Activated CD4-positive, alpha-beta T cell treated with anti-CD3 and anti-CD28 coated beads, Interleukin-2, amount 50 U/mL, for 1 hour (primary cell): ENCODE results near the gene USP7.
"Not testable (repeated sequence)": the region's sequence is repeated elsewhere in the genome, so short reads cannot be mapped to it uniquely, and the experiment has no call there.

Experiments used
- DNase-seq: peaks from one replicate; pipeline ENCODE4 v3.0.0-alpha.2; 2020

The USP7 gene

DNA sequence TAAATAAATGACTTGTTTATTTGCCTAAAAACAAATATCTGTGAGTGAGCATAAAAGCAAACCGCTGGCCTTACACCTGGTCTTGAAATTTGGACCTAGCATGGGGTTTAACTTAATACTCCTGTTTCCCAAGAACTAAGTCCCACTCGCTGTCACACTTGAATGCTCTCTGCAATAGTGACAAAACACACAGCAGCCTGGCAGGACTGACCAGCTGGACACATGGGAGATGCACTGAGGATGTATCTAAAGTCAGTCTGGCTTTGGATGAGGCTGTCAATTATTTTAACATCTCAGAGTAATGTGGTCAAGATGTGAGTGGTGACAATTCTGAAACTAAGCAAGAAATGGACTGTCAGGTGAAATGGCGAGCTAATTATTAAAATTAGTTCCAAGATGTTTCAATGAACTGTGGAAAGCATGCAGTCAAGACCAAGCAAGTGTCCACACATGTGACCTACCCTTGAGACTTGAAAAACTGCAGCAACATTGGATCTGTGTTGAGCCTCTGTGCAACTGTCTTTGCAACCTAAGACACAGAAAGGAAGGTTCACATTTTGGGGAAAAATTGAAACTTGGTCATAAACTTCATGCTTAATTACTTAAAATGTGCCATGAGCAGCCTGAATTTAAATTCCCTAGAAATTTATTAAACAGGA is 64.9 kb downstream of the USP7 start:
- no peak for DNase-seq

DNA sequence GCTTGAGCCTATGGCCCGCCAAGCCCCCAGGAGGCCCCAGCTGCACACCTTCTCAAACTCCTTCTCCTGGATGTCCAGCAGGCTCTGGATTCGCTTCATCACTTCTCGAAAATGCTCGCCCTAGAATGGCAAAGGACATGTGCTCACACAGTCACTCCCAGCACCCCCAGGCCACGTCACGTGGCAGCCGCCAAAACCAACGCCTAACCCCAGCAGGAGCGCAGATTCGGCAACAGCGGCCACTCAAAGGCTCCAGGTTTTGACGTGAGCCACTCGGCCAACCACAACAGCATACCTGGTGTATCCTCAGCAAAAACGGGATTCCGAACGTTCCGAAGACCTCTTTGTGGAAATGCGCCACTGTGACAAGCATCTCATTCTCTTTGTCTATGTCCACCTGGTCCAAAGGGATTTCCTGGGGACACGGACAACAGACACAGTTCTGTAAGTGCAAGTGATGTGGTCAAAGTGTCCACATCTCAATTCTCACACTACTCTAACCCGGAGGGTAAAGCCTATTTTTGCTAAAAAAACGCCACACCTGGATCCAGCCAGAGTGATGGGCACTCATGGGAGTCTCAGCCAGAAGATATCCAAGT is 68.9 kb downstream of the USP7 start:
- DNase-seq: no peak

DNA sequence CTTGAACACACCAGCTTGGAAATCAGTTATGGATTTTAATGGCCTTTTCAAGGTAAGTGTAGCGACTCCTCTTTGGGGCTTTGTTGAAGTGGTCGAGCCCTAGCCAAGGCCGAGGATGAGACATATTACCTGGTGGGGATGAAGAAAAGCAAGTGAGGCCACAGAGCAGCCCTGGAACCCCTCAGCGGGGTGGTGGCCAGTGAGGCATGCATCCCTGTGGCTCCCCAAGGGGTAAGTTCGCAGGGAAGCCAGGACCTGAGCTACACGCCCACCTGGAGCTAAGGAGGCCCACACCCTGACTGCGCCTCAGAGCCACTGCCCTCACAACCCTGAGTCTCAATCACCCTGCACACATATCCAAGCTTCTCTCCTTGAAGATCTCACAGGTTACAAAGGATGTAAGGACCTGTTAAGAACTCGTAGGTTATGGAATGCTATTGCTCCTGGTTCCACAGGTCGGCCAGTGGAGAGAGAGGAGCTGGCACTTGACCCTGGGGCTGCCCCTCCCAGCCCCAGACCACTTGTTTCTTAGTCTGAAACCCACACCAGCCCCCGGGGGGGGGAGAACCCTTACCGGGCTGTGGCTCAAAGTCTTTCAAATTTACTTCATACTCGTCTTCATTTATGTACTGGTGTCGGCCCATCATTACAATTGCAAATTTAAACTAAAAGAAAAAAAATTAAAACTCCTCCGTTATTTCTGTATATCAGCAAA is 69.6 kb downstream of the USP7 start:
- DNase-seq: no peak

DNA sequence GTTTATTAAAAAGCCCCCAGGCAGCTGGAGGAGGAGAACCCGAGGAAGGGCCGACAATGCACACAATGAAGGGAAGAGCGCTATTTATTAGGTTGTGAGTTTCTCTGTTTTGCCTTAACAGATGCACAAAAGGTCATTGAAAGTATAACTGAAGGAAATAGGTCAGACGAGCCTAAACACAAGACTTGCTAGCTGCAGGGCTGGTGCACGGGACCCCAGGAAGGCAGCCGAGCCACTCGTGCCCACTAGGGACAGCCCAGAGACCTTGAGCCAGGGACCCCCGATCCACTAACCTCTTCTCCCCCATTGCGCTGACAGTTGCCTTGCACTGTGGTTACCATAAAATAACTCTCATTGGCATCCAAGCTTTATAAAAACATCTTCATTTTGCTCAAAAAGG is 70.3 kb downstream of the USP7 start:
- no peak for DNase-seq

DNA sequence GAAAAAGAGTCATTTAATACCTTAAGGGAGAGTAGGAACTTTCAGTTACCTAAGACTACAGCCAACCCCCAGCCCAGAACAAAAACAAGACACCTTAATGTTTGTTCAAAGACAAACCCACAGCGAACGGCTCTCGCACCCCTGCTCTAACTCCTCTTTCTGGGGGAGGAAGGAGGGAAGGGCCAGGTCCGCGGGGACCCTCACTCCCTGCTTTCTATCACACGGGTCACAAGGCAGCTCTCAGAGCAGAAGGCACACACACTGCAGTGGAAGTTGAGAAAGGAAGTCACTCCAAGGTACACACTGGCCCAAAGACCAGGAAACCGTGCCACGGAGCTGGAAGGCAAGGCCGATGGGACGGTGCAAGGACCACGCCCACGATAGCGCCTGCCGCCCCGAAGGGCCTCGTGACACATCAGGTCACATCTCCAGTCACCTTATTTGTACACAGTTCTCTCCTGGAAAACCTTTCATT is 71.6 kb downstream of the USP7 start:
- no peak for DNase-seq

DNA sequence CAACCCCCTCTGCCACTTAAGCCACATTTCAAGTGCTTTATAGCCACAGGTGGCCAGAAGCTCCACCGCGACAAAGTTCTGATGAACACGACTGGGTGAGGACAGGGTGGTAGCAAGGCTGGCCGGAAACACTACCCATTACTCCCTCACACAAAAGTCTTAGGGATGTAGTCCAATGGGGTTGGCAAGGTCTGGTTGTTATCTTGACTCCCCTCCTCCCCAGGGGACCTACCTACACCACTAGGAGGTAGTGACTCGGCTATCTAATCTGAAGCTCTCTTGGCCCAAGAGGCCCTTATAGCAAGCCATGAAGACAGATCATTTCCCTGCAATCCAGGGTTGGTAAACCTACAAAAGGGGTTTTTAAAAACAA is 73.2 kb downstream of the USP7 start:
- no peak for DNase-seq

DNA sequence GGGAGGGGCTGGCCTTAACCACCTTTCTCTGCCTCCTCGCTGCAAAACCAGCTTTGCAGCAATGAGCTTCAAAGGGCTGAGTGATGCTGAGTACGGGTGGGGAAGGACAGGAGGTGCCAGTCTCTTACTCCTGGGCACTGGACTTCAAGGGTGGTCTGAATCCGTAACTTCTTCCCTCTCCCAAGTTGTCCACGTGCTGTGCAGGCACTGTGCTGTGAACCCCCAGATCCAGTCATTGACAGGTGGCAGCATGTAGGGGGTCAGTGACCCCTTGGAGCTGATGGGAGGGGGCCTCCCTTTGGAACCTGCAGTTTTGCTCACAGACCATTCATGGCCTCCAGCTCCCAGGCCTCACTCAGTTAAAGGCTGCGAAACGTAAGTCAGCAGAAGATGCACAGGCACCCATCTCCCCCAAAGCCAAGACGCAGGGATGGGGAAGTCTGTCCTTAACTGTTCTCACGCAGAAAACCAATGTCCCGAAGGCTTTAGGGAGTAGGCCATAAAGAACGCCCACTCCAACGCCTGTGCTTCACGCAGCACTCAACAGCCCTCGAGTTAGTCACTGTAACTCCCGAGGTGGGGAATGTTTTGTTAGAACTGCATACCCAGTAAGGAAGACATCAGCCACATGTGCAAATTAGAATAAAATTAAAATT is 73.7 kb downstream of the USP7 start:
- no peak for DNase-seq

DNA sequence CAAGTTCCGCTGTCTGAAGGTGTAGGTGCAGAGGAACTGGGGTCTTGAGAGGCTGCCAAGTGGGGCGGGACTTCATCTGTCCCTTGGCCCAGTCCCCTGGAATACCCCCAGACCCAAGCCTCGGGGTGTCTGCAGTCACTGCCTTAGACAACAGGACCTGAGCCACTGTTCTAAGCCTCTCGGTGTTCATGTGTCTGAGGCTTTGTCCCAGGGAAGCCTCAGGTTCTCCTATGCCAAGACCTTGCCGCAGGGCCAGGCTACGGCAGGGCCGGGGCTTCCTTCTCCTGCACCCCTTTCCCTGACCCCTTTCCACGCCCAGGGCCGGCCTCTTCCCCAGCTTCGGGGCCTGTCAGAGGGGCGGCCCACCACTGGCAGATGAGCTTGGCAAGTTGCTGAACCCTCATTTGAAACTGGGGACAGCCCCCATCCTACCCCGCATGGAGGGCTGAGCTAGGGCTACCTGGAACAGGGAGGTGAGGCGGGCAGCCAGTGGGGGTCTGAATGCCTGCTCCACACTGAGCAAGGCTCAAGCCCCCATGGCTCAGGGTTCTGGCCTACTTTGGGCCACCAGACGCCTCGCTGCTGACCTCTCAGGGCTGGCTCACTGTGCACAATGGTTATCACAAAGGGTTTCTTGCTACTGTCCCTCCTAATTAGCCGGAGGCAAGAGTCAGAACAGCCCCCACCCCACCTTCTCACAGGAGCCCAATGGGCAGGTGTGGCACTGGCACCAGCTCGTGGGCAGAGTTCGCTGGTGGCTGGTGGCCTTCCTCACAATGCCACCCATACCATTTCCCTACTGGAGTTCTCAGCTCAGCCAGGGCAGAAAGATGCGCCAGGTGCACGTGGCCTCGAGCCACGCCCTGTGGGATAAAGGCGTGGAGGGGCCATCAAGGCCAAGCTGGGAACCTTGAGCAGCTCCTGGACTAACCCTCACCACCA is 74.5 kb downstream of the USP7 start:
- DNase-seq: no peak

DNA sequence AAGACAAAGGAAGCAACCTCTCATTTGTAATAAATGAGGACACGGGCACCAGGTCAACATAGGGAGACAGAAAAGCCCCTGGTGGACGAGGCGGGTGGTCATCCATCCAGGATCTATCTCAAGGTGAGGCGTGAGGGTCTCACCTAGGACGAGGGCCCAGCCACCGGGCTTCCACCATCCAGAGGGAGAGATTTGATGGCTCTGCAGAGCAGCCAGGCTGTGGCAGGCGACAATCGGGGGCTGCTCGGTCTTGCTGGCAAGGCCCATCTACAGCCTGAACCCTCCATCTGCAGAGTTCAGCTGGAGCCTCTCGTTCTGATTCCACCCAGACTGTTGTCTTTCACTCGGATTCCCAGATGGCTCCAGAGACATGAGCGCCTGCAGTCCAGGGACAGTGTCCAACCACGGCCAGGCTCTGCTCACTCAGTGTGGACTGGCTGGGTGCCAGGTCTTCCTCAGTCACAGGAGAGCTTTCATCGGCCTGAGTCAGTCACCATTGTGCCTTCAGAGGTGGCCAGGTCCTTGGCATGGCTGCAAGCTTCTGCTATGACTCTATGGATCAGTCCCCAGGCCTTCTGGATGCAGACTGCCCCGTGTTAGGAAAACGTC is 75.7 kb downstream of the USP7 start:
- DNase-seq: no peak

DNA sequence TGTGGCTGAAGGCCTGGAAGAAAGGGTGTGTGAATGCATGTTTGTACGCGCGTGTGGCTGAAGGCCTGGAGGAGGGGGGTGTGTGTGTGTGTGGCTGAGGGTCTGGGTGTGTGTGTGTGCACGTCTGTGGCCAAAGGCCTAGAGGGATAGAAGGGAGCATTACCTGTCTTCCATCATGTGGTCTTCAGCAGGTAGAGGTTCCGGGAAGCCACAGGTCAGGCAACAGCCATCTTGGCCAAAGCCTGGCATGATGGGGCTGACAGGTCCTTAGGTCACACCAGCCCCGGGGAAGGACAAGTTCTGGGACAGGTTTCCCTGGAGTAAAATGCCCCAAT is 76.3 kb downstream of the USP7 start:
- no peak for DNase-seq

DNA sequence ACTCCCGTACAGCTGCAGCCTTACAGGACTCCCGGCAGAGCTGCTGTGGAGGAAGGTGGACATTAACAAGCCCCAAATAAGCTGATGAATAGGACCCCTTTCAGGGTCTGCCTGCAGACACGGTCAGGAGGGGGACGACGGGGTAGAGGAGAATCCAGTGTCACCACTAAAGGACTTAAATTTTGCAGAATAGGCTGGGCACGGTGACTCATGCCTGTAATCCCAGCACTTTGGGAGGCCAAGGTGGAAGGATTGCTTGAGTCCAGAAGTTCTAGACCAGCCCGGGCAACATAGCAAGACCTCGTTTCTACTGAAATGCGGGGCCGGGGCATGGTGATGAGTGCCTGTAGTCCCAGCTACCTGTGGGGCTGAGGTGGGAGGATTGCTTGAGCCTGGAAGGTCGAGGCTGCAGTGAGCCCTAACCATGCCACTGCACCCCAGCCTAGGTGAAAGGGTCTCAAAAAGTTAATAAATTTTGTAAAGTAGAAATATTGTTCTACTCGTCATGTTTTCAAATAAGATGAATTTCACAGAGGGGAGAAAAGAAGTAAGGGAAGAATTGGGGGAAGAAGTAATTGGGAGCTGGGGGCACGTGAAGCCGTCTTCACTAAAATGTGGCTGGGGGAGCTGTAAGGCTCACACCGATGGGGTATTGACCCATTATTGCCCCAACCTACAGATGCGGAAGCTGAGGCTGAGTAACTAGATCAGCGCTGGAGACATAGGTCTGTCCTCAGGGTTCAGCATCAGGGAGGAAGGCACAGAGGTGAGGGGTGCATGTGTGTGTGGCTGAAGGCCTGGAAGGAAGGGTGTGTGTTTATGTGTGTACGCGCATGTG is 76.9 kb downstream of the USP7 start:
- no peak for DNase-seq

DNA sequence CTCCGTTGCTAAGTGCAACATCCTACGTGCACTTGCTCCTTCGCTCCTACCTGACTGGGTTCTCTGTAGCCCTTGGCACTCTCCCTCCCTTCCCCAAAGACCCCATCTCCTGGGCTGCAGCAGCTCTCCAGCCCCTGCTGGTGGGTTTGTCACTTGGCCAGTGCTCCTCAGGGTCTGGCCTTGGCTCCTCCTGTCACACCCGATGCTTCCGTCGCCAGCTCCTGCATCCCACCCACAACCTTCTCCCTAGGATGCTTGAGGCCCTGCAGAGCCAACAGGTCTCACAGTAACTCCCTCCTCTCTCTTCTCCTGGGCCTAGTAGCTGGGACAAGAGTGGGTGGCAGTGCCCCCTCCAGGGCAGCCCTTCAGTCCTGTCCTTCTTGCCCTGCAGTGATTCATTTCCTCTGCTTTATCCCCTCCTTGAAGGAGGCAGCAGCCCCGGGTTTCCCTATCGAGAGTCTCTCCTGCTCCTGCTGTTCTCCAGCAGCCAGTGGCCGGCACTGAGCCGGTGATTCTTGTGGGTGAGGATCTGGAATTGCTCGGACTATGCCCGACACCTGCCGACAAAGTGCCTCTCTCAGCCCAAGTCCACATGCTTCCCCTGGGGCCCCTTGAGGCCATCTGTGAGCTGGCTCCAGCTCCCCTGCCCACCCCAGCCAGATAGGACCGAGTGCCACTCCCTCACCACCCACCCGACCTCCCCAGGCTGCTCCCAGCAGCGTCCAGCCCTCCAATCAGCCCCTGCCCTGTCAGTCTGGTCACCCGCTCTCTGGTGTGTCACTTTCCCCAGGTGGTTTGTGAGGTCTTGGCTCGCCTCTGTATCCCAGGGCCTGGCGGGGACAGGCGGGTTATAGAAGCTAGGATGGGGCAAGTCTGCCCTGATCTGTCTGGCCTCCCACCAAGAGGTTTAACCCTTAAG is 77.8 kb downstream of the USP7 start:
- DNase-seq: no peak

DNA sequence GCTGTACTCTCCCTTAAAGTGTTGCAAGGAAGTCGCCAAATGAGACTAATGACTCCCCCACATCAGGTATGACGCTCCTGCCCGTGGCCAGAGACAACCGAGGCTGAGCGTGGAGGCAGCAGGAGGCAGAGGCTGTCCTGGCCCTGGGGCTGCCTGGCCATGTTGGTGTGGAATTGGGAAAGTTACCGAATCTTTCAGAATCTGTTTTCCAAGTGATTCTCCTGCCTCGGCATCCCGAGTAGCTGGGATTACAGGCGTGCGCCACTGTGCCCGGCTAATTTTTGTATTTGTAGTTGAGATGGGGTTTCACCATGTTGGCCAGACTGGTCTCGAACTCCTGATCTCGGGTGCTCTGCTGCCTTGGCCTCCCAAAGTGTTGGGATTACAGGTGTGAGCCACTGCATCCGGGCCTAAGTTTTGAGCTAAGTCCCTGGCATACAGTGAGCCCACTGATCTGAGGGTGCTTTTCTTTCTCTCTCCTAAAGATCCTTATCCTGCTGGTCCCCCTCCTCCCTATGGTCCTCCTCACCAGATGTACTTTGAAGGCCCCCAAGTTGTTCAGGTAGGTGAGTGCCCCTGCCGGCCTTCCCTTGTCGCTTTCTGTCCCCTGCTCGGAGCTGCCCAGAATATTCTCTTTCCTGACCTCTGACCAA is 80.9 kb downstream of the USP7 start:
- no peak for DNase-seq

DNA sequence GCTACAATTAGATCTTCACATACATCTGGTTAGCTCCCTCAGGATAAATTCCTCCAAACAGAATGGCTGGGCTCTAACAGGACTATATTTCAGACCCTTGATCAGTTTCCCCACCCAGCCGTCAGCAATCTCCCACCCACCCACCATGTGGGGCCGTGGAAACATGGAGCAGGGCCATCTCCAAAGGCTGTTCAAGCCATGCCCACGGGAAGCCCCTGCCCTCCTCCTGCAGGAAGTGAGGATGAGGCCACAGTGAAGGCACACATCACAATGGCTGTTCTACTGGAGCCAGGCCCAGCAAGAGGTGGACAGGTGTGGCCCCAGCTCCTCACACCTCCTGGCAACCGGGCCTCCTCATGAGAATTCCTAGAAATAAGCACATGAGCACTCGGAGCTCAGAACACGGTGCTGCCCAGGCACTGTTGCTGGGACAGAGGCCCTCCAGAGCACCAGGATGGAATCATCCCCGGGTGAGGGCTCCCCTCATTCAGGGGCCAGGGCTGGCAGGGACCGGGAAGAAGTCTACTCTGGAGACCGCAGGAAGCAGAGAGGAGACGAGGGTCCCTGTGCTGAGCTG is 81.6 kb downstream of the USP7 start, which contains the start of gene LITAFD:
Gene LITAFD (plus strand): TSS at position 311 of the 577 bp plus-strand sequence. CDS start 2,005 bp downstream, outside the sequence.
- DNase-seq: no peak

DNA sequence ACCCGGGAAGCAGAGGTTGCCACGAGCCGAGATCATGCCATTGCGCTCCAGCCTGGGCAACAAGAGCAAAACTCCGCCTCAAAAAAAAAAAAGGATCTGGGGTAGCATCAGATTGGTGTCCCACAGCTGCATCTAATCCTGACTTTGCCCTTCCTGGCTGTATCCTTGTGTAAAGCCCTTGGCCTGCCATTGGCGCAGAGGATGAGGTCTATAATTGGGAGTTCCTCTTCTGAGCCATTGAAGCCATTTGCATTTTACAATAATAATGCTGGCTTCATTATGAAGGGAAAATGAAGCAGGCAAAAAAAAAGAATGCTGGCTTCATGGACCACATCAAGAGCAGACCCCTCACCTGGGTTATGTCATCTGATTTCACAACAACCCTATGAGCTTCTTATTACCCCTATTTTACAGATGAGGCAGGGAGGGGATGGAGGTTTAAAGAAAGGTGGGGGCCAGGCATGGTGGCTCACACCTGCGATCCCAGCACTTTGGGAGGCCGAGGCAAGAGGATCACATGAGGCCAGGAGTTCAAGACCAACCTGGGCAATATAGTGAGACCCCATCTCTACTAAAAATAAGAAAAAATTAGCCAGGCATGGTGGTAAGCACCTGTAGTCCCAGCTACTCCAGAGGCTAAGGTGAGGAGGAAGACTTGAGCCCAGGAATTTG is 82.7 kb downstream of the USP7 start:
- no peak for DNase-seq

DNA sequence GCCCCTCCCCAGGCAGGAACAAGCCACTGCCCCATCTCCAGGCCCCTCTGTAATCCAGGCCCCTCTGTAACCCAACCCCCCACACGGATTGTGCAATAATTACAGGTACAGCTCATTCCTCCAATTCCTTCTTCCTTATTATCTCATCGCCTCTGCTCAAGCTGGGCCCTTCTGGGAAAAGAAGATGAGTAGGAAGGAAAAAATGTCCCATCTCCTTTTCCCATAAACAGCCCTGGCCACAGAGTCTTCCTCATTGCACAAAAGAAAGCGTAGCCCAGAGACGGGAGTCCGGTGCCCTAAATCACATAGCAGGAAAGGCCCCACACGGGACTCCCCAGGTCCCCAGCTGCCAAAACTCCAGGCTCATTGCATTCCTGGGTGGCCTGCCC is 85.2 kb downstream of the USP7 start:
- no peak for DNase-seq

DNA sequence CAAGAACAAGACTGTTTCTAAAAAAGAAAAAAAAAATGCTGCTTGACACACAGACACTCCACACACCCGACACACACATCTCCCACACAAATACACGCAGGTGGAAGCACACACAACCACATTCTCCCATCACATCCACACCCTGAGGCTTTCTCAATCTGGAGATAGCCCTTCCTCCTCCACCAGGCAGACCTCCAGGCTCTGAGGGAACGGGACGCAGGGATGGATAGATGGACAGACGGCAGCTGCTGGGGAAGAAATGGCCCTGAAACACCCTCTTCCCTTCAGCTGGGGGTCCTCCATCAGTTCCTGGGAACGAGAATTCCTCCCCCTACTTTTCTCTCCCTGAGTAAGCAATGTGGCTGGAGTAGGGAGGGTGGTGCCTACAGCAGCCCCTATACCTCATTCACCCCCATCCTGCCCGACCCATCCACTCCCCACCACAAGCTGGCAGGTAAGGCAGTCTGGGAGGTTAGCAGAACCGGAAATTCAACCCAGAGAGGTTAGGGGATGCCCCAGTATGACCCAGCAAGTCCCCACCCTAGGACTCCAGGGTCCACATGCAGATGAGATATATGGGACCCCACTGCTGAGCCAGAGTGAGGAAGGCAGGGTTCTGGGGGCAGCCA is 85.7 kb downstream of the USP7 start:
- no peak for DNase-seq

DNA sequence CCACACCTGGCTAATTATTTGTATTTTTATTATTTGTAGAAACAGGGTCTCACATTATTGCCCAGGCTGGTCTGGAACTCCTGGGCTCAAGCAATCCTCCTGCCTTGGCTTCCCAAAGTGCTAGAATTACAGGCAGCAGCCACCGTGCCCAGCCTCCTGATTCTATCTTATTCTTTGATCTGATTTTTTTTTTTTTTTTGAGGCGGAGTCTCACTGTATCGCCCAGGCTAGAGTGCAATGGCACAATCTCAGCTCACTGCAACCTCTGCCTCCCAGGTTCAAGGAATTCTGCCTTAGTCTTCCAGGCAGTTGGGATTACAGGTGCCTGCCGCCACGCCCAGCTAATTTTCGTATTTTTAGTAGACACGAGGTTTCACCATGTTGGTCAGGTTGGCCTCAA is 88.4 kb downstream of the USP7 start:
- not testable (repeated sequence) for DNase-seq
